ENCODE data around the gene BHMT2. TPM values are rescaled to one million over a fixed set of nuclear protein-coding genes. Genes with fewer than 3 reads are reported as not detected.

Gene BHMT2
- total RNA-seq, 2 donors from 2014 or later: 14.2 to 16.1 TPM

DNA sequence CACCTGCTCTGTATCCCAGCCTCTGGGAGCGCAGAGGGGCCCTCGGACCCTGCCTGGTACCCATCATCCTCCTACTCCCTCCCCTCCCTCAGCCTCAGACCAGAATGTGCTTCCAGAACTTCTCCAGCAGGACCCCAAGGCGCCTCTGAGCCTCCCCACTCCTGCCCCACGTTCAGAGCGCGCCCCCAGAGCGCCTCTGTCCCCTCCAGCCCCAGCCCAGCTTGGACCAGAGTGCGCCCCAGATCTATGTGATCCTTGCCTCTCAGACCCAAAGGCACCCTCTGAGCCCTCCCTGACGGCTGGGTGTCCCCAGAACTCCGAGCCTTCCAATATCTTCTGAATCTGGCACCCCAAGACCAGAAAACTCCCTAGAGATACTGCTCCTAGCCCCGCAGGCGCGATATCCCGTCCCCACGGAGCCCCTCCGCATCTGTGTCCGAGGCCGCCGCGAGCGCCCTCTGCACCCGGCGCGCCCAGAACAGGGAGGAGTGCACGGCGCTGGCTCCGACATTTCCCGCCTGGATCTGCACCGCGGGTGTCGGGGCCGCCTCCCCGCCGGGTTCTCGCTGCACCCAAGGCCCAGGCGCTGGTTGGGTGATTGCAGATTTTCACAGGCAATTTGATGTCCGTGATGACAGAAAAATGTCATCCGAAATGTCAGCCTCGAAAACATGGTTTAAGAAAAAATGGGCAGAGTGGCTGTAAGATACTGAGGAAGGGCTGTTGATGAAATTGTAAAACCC, 42.6 kb downstream of the BHMT2 start:
- TF ChIP-seq, protein P1, sequence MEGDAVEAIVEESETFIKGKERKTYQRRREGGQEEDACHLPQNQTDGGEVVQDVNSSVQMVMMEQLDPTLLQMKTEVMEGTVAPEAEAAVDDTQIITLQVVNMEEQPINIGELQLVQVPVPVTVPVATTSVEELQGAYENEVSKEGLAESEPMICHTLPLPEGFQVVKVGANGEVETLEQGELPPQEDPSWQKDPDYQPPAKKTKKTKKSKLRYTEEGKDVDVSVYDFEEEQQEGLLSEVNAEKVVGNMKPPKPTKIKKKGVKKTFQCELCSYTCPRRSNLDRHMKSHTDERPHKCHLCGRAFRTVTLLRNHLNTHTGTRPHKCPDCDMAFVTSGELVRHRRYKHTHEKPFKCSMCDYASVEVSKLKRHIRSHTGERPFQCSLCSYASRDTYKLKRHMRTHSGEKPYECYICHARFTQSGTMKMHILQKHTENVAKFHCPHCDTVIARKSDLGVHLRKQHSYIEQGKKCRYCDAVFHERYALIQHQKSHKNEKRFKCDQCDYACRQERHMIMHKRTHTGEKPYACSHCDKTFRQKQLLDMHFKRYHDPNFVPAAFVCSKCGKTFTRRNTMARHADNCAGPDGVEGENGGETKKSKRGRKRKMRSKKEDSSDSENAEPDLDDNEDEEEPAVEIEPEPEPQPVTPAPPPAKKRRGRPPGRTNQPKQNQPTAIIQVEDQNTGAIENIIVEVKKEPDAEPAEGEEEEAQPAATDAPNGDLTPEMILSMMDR (IDR thresholded peaks at IDR 0.05): no peak
- Histone ChIP-seq H3K4me3 (no peak overlapping the region), H3K36me3 (no peaks in the 10 kb centered on the region), H3K9me3 (no peaks in the 10 kb centered on the region), H3K27me3 (replicated peaks; ENCODE audit: insufficient read depth) (peaks cover 8% of the 10 kb centered on the region), H3K4me1 (ENCODE audit: control insufficient read depth in 1 of 2, low read depth in 2 of 2) (peaks cover 9 to 22% of the 10 kb centered on the region in 2 donors), H3K27ac (no peak overlapping the region)
- ATAC-seq (ENCODE audit: insufficient number of reproducible peaks, low FRiP score, low read depth) (no peak), DNase-seq (ENCODE audit: low spot score) (no peak)

DNA sequence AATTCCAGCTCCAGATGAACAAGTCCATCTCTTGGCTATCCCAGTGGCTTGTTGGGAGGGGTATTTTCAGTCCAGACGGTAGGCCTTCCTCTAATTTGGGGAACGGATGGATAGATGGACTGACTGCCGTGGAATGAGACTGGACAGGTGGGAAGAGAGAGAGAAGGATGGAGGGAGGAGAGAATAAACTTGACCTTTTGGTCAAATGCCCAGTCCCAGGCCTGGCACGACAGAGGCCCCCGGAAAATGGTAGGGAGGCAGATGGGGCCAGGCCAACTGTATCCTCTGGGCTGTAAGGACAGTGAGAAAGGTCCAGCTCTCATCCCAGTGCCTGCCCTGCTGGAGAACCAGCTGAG, 43.1 kb downstream of the BHMT2 start:
- Histone ChIP-seq H3K27ac (no peak overlapping the region), H3K27me3 (replicated peaks; ENCODE audit: insufficient read depth) (peaks cover 8% of the 10 kb centered on the region), H3K4me3 (no peak overlapping the region), H3K36me3 (no peaks in the 10 kb centered on the region), H3K9me3 (no peaks in the 10 kb centered on the region), H3K4me1 (ENCODE audit: control insufficient read depth in 1 of 2, low read depth in 2 of 2) (peaks cover 4 to 17% of the 10 kb centered on the region in 2 donors)
- no peak for DNase-seq (ENCODE audit: low spot score)
- ATAC-seq (ENCODE audit: insufficient number of reproducible peaks, low FRiP score, low read depth): no peak
- TF ChIP-seq, protein P1 (IDR thresholded peaks at IDR 0.05): no peak

DNA sequence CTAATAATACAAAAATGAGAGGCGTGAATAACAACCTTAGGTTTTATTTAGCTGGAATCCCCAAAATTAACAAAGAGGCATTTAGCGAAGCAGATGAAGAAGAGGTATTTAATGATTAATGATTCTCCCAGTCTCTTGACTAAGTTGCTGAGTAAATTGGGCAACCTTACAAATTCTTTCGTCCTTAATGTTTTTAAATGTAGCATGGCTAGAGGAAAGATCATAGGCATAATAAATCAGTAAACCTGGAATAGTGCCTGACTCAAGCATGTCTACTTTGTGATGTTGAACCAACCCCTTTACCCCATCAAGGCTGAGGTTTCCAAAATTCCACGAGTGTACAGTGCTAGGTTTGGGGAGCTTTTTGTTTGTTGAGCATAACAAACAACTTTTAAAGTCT, 49.9 kb downstream of the BHMT2 start:
- no peaks in the 10 kb centered on the region for H3K27me3 ChIP-seq (replicated peaks; ENCODE audit: insufficient read depth)
- H3K4me1 ChIP-seq (ENCODE audit: control insufficient read depth in 1 of 2, low read depth in 2 of 2): no peaks in the 10 kb centered on the region
- no peaks in the 10 kb centered on the region for H3K9me3 ChIP-seq
- ATAC-seq (ENCODE audit: insufficient number of reproducible peaks, low FRiP score, low read depth): no peak
- no peak overlapping the region for H3K27ac ChIP-seq
- no peak for DNase-seq (ENCODE audit: low spot score)
- no peak overlapping the region for H3K4me3 ChIP-seq
- H3K36me3 ChIP-seq: no peaks in the 10 kb centered on the region
- TF ChIP-seq, protein P1 (IDR thresholded peaks at IDR 0.05): no peak

DNA sequence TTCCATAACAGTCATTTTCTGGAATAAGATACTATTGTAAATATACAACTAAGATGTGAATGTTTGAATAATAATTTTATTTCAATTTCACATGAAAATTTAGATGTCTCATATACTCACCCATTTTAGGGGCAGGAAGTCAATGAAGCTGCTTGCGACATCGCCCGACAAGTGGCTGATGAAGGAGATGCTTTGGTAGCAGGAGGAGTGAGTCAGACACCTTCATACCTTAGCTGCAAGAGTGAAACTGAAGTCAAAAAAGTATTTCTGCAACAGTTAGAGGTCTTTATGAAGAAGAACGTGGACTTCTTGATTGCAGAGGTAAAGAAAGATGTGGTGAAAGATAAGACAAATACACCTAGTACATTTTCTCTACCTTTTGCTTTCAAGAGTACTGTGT, 50.7 kb downstream of the BHMT2 start:
- no peak overlapping the region for H3K27ac ChIP-seq
- no peaks in the 10 kb centered on the region for H3K4me1 ChIP-seq (ENCODE audit: control insufficient read depth in 1 of 2, low read depth in 2 of 2)
- H3K36me3 ChIP-seq: no peaks in the 10 kb centered on the region
- no peak overlapping the region for H3K4me3 ChIP-seq
- no peaks in the 10 kb centered on the region for H3K27me3 ChIP-seq (replicated peaks; ENCODE audit: insufficient read depth)
- no peaks in the 10 kb centered on the region for H3K9me3 ChIP-seq
- TF ChIP-seq, protein P1 (IDR thresholded peaks at IDR 0.05): no peak
- DNase-seq (ENCODE audit: low spot score) (no peak), ATAC-seq (ENCODE audit: insufficient number of reproducible peaks, low FRiP score, low read depth) (no peak)

DNA sequence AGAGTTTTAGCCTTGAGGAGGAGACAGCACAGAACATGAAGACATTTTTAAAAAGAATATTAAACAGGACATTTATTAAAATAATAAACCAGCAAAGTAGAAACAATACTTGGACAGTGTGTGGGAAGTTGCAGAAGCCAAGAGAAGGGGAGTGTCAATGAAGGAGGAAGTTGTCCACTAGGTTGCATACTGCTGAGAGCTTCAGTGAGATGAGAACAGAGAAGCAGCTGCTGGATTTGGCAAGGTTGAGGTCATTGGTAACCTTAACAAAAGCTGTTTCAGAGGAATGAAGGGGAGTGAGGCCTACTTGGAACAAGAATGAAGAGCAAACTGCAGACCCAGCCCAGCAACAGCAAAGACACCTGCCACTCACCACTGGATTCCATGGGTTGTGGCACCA, 53.4 kb downstream of the BHMT2 start:
- no peak overlapping the region for H3K27ac ChIP-seq
- H3K4me1 ChIP-seq (ENCODE audit: control insufficient read depth in 1 of 2, low read depth in 2 of 2): no peaks in the 10 kb centered on the region
- ATAC-seq (ENCODE audit: insufficient number of reproducible peaks, low FRiP score, low read depth): no peak
- H3K27me3 ChIP-seq (replicated peaks; ENCODE audit: insufficient read depth): no peaks in the 10 kb centered on the region
- H3K9me3 ChIP-seq: no peaks in the 10 kb centered on the region
- TF ChIP-seq, protein P1 (IDR thresholded peaks at IDR 0.05): no peak
- no peaks in the 10 kb centered on the region for H3K36me3 ChIP-seq
- no peak overlapping the region for H3K4me3 ChIP-seq
- DNase-seq (ENCODE audit: low spot score): no peak
